Embryonic facial prominence (tissue), 1 donor: ENCODE measurements around the gene SLC22A5.

Experiments
- DNase-seq: peaks from one replicate; pipeline ENCODE4 v3.0.0-alpha.2; 2016; ENCODE audit errors: extremely low spot score

SLC22A5 gene

GRCh38 chr5:132369474-132370180 is at the start of gene SLC22A5:
SLC22A5 (plus strand) TSS chr5:132369710; CDS start chr5:132369973, 263 bp downstream.
- DNase-seq, result no peak

- DNase-seq, result no peak
These were observed 49.5 kb upstream of the SLC22A5 start for GRCh38 chr5:132319975-132320374.

GRCh38 chr5:132321109-132321721 is 48.3 kb upstream of the SLC22A5 start:
- DNase-seq, result no peak

GRCh38 chr5:132322266-132322665 is 47.2 kb upstream of the SLC22A5 start:
- no peak for DNase-seq

GRCh38 chr5:132323202-132323601 is 46.3 kb upstream of the SLC22A5 start:
- no peak for DNase-seq

GRCh38 chr5:132325691-132326090 is 43.8 kb upstream of the SLC22A5 start:
- no peak for DNase-seq

GRCh38 chr5:132327252-132327955 is 42.1 kb upstream of the SLC22A5 start:
- DNase-seq, result no peak

GRCh38 chr5:132334812-132335211 is 34.7 kb upstream of the SLC22A5 start:
- no peak for DNase-seq

- no peak for DNase-seq
These were observed 34.1 kb upstream of the SLC22A5 start for GRCh38 chr5:132335402-132335801.

GRCh38 chr5:132339502-132339901 is 30.0 kb upstream of the SLC22A5 start:
- no peak for DNase-seq

GRCh38 chr5:132342291-132343180 is 27.0 kb upstream of the SLC22A5 start:
- DNase-seq, result no peak

GRCh38 chr5:132344775-132345514 is 24.6 kb upstream of the SLC22A5 start:
- no peak for DNase-seq

GRCh38 chr5:132353486-132353995 is 16.0 kb upstream of the SLC22A5 start:
- no peak for DNase-seq

- no peak for DNase-seq
These were observed 14.9 kb upstream of the SLC22A5 start for GRCh38 chr5:132354381-132355139.

GRCh38 chr5:132355140-132355765 is 14.3 kb upstream of the SLC22A5 start:
- no peak for DNase-seq

- DNase-seq, result no peak
These were observed 10.7 kb upstream of the SLC22A5 start for GRCh38 chr5:132358775-132359174.

GRCh38 chr5:132362086-132362485 is 7.4 kb upstream of the SLC22A5 start:
- DNase-seq, result no peak

GRCh38 chr5:132363431-132364112 is 5.9 kb upstream of the SLC22A5 start:
- no peak for DNase-seq

GRCh38 chr5:132364319-132364718 is 5.2 kb upstream of the SLC22A5 start:
- DNase-seq, result no peak
